Heart left ventricle (tissue), 13 donors: ENCODE measurements around the gene NCKAP1.

Source experiments
- CTCF ChIP-seq, 12 donors: fragments of 200-600 bp; sonication (generic) in 4 of 12; IDR thresholded peaks; one replicate each; pipeline versions ENCODE4 v1.5.0 to v1.8.0; 2018 to 2022; ENCODE audit warnings: antibody characterized with exemption in 12 of 12, mild to moderate bottlenecking in 5 of 12
- POLR2A ChIP-seq, 2 donors: fragments of 450-650 bp; IDR thresholded peaks; one replicate each; pipeline ENCODE4 v1.6.1; 2017; ENCODE audit warnings: antibody characterized with exemption in 2 of 2, mild to moderate bottlenecking in 2 of 2, moderate library complexity in 2 of 2
- donor health status: ischemic (EF 13 %, LVEDD 7.1; RV severe dilation, severe dysfunction).
- donor health status: DM: no; HTN: yes; CAD: no.
- donor health status: DM: no; HTN: no; CAD: no.
- donor health status: ischemic (EF 25% LVEDD 6.9; RV normal size, moderate dysfunction).
- donor health status: ischemic (EF 25% LVEDD 5.7; RV mildly dilated, moderate dysfunction).
- donor health status: ischemic (EF 35%, LVEDD 5.7; RV mildly dilated, moderate dysfunction).
- donor health status: nonischemic (EF 11% LVEDD 7.7; RV severe dilation, severe dysfunction).
- donor health status: DM: yes; HTN: yes; CAD: no.
- donor health status: PGD.
- donor health status: ischemic (EF 29% LVEDD 5.4; RV normal size, mild dysfunction).
- donor health status: nonischemic (EF 23%, LVEDD 6.1; RV moderate dilation, normal function).

GRCh38 chr2:183001948-183002347, 36.3 kb downstream of the NCKAP1 start:
- TF ChIP-seq POLR2A (IDR thresholded peaks at IDR 0.05) (no peak), CTCF (IDR thresholded peaks at IDR 0.05) (no peak)
